GM18507 (cell line): ENCODE results near the gene SLC18A3.

Source experiments
- DNase-seq: peaks from one replicate; pipeline ENCODE4 v3.0.0; 2011; ENCODE audit warnings: low read depth; ENCODE audit not compliant: insufficient read length; ENCODE audit errors: extremely low spot score
- FAIRE-seq: peaks from 2 replicates; lab custom pipeline; 2011; peaks lifted over from hg19 to GRCh38; lab: Jason Lieb, UNC

Gene SLC18A3

GRCh38 chr10:49610114-49610457, at the start of gene SLC18A3:
Gene SLC18A3 (plus strand): TSS chr10:49610310. CDS start chr10:49610741, 431 bp downstream.
- no peak for DNase-seq
- no peak for FAIRE-seq

- DNase-seq, result no peak
- no peak for FAIRE-seq
These were observed 49.6 kb upstream of the SLC18A3 start for GRCh38 chr10:49560526-49560925.

- no peak for FAIRE-seq
These were observed 47.2 kb upstream of the SLC18A3 start for GRCh38 chr10:49562893-49563292.

GRCh38 chr10:49564461-49565009, 45.6 kb upstream of the SLC18A3 start:
- DNase-seq (no peak), FAIRE-seq (no peak)

More at GRCh38 chr10:49562893-49563292, 47.2 kb upstream of the SLC18A3 start:
- no peak for DNase-seq

- FAIRE-seq, result no peak
- no peak for DNase-seq
These were observed 42.3 kb upstream of the SLC18A3 start for GRCh38 chr10:49567810-49568209.

- DNase-seq, result no peak
These were observed 41.9 kb upstream of the SLC18A3 start for GRCh38 chr10:49568235-49568634.

GRCh38 chr10:49569031-49569631, 41.0 kb upstream of the SLC18A3 start:
- DNase-seq (no peak), FAIRE-seq (no peak)

More at GRCh38 chr10:49568235-49568634, 41.9 kb upstream of the SLC18A3 start:
- peak; percentile 58 for FAIRE-seq

GRCh38 chr10:49571388-49571787, 38.7 kb upstream of the SLC18A3 start:
- no peak for FAIRE-seq

GRCh38 chr10:49572594-49573114, 37.5 kb upstream of the SLC18A3 start:
- DNase-seq, result no peak
- FAIRE-seq, result no peak

More at GRCh38 chr10:49571388-49571787, 38.7 kb upstream of the SLC18A3 start:
- no peak for DNase-seq

GRCh38 chr10:49575489-49576072, 34.5 kb upstream of the SLC18A3 start:
- no peak for FAIRE-seq
- DNase-seq, result no peak

- FAIRE-seq (no peak), DNase-seq (no peak)
These were observed 32.8 kb upstream of the SLC18A3 start for GRCh38 chr10:49577182-49577925.

- DNase-seq (no peak), FAIRE-seq (no peak)
These were observed 31.7 kb upstream of the SLC18A3 start for GRCh38 chr10:49578392-49578791.

GRCh38 chr10:49579621-49580020, 30.5 kb upstream of the SLC18A3 start:
- DNase-seq (no peak), FAIRE-seq (no peak)

- DNase-seq (no peak), FAIRE-seq (no peak)
These were observed 24.7 kb upstream of the SLC18A3 start for GRCh38 chr10:49585387-49585786.

- DNase-seq (no peak), FAIRE-seq (no peak)
These were observed 22.1 kb upstream of the SLC18A3 start for GRCh38 chr10:49587981-49588380.

- peak; percentile 94 for FAIRE-seq
- peak; percentile 51 for DNase-seq
These were observed 17.2 kb upstream of the SLC18A3 start for GRCh38 chr10:49592726-49593563.

- FAIRE-seq (no peak), DNase-seq (no peak)
These were observed 16.6 kb upstream of the SLC18A3 start for GRCh38 chr10:49593564-49593875.

GRCh38 chr10:49593998-49594397, 16.1 kb upstream of the SLC18A3 start:
- FAIRE-seq, result no peak
- DNase-seq, result no peak

- FAIRE-seq (peak; percentile 78), DNase-seq (peak; percentile 46)
These were observed 15.5 kb upstream of the SLC18A3 start for GRCh38 chr10:49594594-49594993.
